CD4-positive, alpha-beta T cell treated with Interleukin-1 beta for 1 hour (primary cell): ENCODE results near the gene G6PC3.
"Not testable (repeated sequence)": the region's sequence is repeated elsewhere in the genome, so short reads cannot be mapped to it uniquely, and the experiment has no call there.

Experiments
- DNase-seq, 2 donors: peaks; one replicate each; pipeline ENCODE4 v3.0.0-alpha.2; 2020 to 2022

Gene G6PC3

DNA sequence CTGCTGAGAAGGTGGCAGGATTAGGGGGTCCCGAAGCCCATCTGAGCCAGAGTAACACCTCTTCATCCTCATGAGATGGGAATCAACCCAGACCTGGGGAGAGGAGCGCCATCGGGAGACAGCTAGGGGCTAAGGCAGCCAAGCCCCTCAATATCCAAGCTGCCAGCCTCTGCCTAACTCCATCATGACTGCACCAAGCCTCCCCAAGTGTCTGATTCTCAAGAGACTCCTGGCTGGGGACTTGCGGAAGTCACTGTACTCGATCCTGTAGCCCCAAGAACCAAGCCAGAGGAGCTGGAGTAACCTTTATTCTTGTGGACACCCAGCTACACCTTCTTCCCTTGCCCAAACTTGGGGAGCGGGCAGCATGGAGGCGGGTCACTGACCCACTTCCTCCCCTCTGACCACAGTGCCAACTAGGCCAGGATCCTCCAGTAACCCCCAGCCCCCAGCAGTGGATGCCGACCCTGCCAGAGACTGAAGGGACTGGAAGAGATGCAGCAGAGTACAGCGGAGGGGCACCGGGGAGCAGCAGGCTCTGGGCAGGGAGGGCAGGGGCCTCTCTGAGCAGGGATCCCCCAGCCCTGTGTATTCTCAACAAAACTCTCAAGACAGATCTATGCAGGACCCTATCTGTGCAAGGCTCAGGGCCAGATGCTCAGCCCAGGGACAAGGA lies 39.6 kb downstream of the G6PC3 start:
- DNase-seq, result no peak

DNA sequence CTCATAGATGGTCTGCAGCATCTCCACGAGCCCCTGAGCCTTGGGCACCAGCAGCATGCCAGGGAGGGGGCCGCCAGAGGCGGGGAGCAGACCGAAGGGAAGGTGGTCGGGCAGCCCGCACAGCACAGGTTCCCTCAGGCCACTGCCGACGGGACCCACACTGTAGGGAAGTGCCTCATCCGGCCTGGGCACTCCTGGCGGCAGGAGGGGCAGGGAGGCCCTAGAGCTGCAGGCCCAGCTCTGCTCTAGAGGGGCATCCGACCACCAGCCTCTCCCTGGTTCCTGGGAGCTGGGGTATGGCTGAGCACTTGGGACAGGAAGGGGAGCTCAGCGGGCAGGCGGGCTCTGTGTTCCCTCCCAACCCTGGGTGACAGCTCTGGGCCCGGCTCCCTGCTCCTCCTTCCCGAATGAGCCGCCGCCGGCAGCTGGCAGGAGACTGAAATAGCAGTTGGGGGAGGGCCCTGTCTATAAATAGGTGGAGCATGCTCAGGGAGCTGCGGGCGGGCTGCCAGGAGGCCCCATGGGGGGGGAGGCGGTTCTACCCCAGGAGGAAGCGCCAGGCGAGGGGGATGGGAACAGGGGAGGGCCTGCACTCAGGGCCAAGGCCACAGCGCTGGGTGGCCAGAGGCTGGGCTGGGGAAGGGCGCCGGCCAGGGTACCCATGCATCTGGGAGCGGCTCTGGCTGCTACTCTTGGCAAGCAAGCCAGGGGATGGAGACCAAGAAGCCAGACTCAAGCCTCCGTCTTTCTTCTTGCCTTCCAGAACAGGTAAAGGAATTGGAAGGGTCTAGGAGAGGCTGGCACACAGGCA lies 40.5 kb downstream of the G6PC3 start:
- DNase-seq, result peak; percentile 53 to 75

DNA sequence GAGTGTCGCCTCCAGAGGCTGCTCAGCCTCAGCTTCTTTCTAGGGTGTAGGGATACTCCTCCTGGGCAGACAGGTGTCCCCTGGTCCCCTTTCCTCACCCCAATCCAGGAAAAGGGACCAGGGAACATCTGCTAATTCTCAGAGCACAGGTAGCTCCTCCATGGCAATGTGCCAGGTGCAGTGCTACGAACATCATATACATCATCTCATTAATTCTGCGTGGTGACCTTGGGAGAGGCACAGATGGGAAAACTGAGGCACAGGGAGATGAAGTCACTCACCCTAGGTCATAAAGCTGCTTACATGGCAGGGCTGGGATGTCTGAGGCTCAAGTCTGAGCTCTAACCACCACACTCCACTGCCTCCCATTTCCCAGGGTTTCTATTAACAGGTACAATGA lies 41.2 kb downstream of the G6PC3 start:
- DNase-seq, result no peak

DNA sequence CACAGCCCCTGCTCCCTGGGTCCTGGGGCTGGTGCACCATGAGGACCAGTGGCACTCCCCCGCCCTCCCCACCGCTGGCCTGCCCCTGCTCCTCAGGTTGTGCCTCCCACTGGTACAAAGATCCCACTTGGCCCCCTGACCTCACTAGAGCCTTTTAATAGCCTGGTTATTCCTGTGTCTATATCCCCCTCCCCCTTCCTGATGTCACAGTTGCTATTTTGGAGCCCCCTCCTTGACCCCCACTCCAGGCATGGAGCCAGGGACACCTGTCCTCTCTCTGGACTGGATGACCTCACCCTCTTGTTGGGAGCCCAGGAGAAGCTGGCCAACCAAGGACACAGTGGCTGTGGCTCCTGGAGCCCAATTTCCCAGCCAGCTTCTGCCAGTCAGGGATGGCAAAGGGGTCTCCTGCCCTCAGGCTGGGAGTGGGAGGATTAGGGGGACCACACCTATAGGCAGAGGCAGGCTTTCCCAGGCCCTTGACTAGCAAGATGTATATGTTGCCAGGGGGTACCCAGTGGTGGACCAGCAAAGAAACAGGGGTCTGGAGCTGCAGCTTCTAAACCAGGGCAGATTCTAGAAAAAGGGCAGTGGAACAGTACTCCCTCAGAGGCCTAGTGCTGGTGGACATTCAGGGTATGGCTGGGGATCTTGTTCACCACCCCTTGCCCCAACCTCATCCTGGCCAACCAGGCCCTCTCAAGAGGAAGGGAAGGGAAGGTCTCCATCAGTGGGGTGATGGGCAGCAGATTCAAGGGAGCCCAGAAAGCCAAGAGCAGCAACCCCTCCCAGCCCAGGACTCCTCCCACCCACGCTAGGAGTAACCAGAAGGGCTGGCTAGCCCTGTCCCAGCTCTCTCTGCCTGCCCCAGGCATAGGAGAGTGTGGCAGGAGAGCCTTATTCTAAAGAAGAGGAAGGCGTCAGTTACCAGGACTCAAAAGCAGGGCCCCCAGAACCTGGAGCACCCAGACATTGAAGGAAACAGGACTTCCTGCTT lies 42.0 kb downstream of the G6PC3 start:
- DNase-seq, result no peak

DNA sequence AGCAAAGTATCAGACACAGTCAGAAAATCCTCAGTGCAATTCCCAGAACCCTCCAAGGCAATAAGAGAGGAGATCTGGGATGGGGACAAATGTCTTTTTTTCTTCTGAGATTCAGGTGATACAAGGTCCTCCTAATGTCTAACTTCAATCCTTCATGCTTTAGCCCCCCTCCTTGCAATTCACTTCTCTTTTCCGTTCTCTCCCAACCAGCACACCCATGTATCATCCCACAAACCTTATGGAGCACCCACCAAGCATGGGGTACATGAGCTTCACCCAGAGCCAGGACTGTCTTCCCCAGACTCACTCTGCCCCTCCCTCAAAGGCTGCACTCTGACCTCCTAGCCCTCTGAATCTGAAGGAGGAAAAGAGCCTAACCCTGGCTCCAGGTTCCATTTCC lies 42.8 kb downstream of the G6PC3 start:
- no peak for DNase-seq

DNA sequence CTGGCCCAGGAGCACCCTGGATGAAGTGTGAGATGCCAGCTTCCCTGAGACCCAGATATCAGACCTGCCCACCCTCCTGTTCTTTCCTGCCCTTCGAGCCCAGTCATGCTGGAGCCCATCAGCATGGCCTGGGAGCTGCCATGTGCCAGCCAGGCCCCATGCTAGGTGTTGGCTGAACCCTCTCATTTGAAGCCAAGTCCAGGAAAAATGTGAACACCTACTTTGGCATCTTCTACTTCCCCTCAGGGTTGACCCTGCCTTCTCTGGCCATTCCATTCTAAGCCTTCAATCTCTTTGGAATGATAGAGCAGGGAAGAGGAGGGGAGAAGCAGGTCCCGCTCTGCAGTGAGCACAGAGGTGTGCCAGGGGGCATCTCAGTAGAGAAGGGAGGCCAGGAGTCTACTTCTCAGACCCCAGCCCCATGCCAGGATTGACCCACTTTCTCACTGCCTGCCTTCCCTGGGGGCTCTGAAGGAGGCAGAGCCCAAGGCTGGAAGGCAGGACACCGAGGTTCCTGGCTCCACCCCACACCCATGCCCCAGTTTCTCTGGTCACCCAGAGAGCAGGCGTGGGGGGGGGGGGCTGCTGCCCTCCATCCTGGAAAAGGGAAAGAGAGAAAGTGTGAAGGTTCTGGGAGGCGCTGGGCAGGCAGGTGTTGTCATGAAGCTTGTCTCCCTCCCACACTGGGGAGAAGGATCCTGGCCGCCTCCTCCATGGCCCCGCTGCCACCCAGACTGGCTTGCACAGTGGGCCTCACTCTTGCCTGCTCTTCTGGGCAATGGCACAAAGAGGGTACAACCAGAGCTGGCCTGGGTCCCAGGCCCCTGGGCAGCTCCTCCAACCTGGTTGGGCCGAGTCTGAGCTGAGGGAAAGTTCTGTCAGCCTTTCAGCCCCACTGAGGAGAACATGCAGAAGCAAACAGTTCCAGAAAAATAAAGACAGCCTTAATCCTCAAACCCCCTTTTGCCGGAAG lies 43.6 kb downstream of the G6PC3 start:
- no peak for DNase-seq

DNA sequence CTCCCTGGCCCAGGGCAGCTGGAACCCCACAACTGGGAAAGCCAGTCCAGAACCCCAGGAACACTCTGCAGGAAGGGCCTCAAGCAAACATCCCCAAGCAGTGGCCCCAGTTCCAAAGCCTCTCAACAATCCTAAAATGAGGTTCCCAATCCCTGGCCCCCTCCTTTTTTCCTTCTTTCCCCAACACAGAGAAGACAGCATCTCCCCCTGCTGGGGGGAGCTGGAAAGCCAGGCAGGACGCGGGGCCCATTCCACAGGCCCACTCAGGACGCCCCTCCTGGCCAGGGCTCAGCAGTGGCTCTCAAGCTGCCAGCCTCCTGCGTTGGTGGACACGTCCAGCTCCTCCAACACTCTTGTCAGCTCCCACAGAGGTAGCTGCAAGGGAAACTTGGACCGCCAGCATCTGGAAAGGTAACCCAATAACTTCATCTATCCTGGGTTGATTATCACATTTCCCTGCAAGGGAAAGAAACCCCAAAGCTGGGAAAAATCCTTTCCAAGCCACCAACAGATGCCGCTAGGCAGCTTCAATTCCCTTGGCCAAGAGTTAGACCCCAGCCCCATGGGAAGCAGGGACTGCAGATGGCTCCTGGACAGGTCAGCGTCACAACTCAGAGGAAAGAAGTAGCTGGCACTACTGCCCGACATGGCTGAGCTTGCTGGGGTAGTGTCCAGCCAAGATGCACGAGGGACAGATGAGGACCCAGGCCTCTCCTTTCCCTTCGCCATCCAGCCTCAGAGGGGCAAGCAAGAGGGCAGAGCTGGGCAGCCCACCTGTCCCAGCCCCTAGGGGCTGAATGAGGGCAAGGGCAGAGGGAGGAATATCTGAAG lies 45.3 kb downstream of the G6PC3 start:
- DNase-seq, result peak in 1 of 2 donors; percentile 17

DNA sequence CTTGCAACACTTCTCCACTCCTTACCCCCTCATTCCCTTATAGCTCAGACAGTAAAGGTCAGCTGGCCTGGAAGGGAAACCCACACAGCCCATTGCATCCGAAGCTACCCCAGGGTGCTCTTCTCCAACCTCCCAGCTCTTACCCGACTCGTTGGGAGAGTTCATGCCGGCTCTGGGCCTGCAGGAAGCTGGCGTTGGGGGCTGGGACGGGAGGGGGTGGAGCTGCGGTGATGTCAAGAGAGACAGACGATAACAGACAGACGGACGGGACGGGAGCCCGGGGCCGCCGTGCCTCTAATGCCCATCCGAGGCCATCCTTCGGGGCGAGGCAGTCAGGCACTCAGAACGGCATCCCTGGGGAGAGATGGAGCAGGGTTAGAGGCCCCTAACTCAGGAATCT lies 46.8 kb downstream of the G6PC3 start:
- DNase-seq, result no peak

DNA sequence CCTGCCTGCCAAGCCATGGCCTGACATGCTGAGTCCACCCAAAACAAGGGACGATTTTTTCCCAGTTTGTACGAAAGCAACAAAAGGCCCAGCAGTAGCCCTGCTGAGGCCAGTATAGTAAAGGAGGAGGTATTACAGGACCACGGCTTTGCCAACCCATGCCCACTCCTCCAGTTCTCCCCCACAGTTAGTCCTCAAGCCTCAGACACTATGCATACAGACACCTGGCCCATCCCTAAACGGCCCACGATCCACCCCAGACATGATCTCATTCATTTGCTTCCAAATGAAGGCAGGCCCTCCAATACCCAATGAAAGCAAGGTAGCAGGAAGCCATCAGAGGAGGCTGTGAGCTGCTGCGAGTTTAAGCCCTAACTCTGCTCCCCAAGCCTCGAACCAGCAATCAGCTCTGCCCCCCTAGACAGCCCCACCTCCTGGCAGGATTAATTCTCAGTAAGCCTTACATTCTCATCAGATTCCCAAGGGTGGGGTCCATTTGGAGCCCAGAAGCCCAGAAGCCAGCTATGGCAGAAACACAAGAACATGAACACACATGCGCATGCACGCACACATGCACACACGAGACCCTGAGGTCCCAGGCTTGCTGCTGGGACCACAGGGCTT lies 48.0 kb downstream of the G6PC3 start:
- DNase-seq, result no peak

DNA sequence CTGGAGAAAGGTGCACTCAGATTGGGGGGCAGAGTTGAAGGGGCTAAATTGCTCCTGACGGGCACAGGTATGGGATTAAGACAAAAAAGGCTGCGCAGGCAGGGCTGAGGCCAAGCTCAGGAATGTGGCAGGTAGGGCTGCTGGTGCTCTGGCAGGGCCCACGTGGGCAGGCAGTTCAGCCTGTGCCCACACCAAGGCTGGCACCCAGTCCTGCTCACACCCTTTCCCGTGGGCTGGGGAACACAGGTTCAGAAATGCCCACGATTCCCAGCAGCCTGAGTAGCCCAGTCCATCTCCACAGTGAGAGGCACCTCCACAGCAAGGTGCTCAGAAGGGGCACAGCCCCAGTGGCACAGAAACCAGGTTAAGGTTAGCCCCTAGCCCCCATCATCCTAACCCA lies 48.5 kb downstream of the G6PC3 start:
- DNase-seq, result no peak

DNA sequence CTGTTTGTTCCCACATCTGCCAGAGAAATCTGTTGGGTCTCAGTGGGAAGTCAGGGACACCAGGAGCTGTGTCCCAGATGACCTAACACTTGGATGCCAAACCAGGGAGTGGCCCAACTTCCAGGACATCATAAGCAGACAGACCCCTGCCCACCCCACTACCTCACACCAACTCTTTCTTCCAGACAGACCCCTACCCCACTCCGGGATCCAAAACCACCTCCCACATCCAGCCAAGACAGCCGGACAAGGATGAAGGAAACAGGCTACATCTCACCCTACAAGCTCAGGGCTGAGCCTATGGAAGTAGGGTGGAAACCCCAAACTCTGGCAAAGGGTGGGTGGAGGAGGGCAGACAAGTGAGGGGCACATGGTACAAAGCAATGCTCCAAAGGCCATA lies 49.3 kb downstream of the G6PC3 start:
- no peak for DNase-seq

DNA sequence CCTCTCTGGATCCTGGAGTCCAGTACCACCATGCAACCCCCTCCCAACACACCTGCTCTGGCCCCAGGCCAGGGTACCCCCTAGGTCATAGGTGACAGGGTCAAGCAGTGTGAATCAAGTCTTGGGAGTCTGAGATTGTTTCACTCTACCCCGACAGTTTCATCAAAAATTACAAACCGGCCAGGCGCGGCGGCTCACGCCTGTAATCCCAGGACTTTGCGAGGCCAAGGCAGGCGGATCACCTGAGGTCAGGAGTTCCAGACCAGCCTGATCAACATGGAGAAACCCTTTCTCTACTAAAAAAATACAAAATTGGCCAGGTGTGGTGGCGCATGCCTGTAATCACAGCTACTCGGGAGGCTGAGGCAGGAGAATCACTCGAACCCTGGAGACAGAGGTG lies 49.7 kb downstream of the G6PC3 start:
- not testable (repeated sequence) for DNase-seq

DNA sequence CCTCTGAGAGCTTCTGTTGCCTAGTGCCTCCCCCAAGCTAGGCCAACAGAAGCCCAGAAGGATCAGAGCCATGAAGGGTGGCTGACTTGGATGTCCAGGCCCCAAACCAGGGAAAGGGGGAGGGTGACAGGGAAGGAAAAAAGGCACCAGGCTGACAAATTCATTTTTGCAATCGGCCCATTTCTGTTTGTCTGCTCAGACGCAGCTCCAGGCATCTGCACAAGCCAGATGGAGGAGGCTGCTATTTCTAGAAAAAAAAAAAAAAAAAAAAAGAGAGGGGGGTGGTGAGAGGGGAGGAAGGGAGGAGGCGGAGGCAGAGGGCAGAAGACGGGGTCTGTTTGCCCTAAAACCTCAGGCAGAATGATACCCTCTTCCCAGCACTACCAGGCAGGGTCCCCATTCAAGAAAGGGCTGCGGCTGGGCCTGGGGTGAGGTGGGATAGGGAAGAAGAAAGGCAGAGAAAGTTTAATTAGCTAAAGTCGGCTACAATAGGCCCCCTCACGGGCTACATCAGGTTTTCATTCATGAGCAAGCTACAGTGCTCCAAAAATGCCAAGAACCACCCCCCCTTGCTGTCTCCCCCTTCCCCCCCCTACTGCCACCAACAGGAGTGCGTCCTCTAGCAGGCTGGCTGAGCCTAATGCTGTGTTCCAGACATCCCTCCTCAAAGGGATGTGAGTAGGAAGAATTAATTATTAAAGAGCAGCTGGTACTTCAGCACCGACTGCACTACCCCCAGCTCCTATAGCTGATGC lies 50.5 kb downstream of the G6PC3 start:
- DNase-seq, result no peak

DNA sequence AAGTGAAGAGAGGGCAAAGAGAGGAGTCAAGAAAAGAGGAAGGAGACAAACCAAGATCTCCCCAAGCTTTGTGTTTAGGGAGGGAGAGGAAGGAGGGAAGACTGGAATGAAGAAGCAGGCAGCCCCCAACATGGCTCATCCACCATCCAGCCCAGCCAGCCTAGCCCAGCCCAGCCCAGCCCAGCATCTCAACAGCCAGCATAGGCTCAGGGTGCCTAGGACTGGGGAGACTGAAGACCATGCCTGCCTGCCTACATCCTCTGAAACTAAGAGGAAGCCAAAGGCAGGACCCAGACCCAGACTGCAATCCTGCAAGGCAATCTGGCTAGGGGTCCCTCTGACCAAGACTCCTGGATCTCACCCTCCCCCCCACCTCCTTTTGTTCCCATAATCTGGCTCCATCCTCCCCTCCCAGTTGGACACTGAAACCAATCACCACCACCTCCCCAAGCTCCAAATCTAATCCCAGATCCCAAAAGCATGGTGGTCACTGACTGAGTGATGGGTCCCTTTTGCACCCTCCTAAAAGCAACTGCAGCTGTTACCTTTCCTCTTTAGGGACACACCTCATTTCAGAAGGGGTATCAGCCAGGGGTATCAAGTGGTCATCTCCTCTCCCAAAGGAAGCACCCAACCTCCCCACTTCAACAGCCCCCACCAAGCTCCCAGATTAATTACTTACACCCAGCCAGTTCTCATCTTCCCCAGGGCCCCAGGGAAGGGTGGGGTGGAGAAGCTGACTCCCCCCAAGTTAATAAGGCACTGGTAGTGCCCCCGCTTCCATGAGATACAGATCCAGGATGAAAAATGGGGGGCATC lies 51.7 kb downstream of the G6PC3 start:
- no peak for DNase-seq

DNA sequence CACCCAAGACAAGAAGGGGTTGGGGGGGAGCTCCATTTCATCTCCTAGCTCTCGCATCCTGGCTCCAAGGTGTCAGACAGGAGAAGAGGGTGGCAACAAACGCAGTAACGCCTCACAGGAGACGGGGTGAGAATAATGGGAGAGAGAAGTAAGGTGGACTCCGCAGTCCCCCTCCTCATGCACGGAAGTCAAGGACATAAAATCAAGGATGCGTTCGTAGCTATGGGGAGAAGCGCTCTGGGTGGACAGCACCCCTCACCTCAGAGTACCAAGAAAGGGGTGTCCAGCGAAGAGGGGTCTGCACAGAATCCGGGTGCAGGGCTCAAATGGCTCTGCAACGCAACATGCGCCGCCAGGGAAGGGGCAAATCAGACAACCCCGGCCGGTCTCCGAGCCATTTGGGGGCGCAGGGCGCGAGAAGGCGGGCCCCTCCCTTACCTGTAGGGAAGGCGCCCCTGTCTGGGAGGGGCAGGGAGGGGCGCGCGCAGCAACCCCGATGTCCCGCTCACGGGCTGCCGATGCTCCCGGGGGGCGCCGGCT lies 52.4 kb downstream of the G6PC3 start:
- peak in 1 of 2 donors; percentile 22 for DNase-seq

DNA sequence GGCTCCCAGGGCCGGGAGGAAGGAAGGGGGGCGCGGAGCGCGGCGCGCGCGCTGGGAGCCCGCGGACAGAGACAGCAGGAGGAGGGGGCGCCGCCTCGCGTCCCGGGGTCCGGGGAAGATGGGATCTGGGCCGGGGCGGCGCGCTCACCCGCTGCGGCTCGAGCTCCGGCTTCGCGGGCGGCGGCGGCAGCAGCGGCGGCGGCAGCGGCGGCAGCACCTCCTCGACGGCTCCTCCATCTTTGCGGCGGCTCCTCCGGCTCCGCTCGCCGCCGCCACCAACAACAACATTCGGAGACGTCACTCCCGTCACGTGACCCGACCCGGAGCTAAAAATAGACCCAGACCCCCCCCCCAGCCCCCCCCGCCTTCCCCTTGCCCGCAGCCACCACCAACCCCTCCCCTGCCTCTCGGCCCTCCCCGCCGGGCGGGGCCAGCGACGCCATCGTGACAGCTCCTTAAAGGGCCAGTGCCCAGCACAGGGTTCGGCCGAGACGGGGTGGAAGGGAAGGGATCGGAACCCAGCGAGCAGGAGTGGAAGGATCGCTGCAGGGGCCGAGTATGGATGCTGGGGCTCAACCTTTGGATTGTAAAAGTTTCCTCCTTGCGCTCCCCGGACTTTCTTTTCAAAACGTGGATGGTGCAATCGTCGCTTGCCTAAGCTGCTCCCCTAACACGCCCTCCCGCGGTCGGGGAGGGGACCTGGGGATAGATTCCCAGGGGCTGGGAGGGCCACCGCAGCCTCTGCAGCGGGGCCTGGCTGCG lies 53.0 kb downstream of the G6PC3 start, which contains the start of gene HDAC5:
Gene HDAC5 (minus strand): TSS at position 286 of the 762 bp plus-strand sequence. CDS start 6,126 bp downstream, outside the sequence.
- peak; percentile 95 for DNase-seq

DNA sequence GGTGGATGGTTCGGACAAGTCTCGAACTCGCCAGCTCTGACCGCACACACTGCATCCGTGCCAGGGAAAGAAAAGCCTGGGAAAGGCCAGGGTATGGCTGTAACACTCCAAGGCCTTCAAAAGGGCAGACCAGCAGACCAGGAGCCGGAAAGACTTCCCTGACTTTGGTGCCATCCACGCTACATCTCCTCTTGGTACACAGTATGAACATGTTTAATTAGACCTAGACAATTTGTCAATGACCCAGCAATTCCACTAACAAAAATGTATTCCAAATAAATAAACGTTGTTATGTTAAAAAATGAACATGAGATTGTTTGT lies 53.5 kb downstream of the G6PC3 start:
- no peak for DNase-seq
